ENCODE results near the gene RAP2A. TPM values are rescaled to one million over a fixed set of nuclear protein-coding genes. Genes with fewer than 3 reads are reported as not detected.

RAP2A gene
- 23.4 and 42.9 TPM in 2 replicates for total RNA-seq (2014; rRNA removed; shearing (Covaris generic))

DNA sequence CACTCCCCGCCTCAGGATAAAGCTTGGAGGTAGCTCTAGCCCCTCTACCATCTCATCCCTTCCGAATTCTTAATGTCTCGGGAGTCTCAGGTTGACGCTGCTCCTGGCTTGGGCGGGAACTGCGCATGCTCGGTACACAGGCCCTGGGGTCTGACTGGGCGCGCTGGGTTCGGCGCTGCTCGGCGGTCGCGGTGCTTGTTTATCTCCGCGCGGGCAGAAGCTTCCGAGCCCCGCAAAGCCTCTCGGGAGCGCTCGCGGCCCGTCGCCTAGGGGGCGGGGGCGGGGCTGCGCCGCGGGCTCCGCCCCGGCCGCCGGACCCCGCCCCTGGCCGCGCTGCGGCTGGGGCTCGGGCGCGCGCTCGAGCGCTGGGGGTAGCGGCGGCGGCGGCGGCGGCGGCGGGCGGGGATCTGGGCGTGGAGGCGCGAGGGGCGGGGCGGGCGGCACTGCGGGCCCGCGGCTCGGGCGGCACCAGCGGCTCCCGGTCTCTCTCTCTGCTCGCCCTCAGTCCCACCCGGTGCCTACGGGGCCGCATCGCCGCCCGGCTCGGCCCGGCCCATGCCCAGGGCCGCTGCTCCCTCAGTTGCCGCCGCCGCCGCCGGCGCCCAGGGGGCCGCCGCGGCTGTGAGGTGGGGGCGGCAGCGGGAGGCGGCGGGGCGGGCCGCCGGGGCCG lies at the start of gene RAP2A:
Gene RAP2A (plus strand): TSS at position 443 of the 670 bp plus-strand sequence. CDS start 302 bp downstream, outside the sequence.
- Histone ChIP-seq H3K36me3 (peaks cover 25% of the 10 kb centered on the region), H3K4me3 (peak within 1 kb of the TSS; percentile 77), H3K27ac (peak within 1 kb of the TSS; percentile 100), H3K9me3 (replicated peaks) (no peaks in the 10 kb centered on the region), H3K27me3 (replicated peaks) (no peaks in the 10 kb centered on the region), H3K4me1 (replicated peaks) (peaks cover 17% of the 10 kb centered on the region)
- peak in 1 of 2 experiments; percentile 96 for DNase-seq (ENCODE audit: low read depth in 1 of 2, low spot score in 2 of 2)

- Histone ChIP-seq H3K4me3 (no peak overlapping the region), H3K27ac (peak overlapping the region; percentile 59), H3K9me3 (replicated peaks) (no peaks in the 10 kb centered on the region), H3K4me1 (replicated peaks) (peaks cover 54% of the 10 kb centered on the region), H3K36me3 (peaks cover 15% of the 10 kb centered on the region; the same call in 1 of the 2 replicates), H3K27me3 (replicated peaks) (no peaks in the 10 kb centered on the region)
- DNase-seq (ENCODE audit: low read depth in 1 of 2, low spot score in 2 of 2) = no peak
Observed at GRCh38 chr13:97384371-97384770, 49.6 kb upstream of the RAP2A start.

GRCh38 chr13:97385146-97385545 lies 48.8 kb upstream of the RAP2A start:
- Histone ChIP-seq H3K36me3 (peaks cover 15% of the 10 kb centered on the region; the same call in 1 of the 2 replicates), H3K4me3 (no peak overlapping the region), H3K27ac (peak overlapping the region; percentile 77), H3K4me1 (replicated peaks) (peaks cover 54% of the 10 kb centered on the region), H3K9me3 (replicated peaks) (no peaks in the 10 kb centered on the region), H3K27me3 (replicated peaks) (no peaks in the 10 kb centered on the region)
- peak; percentile 49 to 58 for DNase-seq (ENCODE audit: low read depth in 1 of 2, low spot score in 2 of 2)

GRCh38 chr13:97385854-97386253 lies 48.1 kb upstream of the RAP2A start:
- H3K27ac ChIP-seq = peak overlapping the region; percentile 77
- H3K4me1 ChIP-seq (replicated peaks) = peaks cover 61% of the 10 kb centered on the region
- peaks cover 14% of the 10 kb centered on the region; the same call in 1 of the 2 replicates for H3K36me3 ChIP-seq
- no peaks in the 10 kb centered on the region for H3K27me3 ChIP-seq (replicated peaks)
- no peak for DNase-seq (ENCODE audit: low read depth in 1 of 2, low spot score in 2 of 2)
- no peak overlapping the region for H3K4me3 ChIP-seq
- H3K9me3 ChIP-seq (replicated peaks) = no peaks in the 10 kb centered on the region

DNA sequence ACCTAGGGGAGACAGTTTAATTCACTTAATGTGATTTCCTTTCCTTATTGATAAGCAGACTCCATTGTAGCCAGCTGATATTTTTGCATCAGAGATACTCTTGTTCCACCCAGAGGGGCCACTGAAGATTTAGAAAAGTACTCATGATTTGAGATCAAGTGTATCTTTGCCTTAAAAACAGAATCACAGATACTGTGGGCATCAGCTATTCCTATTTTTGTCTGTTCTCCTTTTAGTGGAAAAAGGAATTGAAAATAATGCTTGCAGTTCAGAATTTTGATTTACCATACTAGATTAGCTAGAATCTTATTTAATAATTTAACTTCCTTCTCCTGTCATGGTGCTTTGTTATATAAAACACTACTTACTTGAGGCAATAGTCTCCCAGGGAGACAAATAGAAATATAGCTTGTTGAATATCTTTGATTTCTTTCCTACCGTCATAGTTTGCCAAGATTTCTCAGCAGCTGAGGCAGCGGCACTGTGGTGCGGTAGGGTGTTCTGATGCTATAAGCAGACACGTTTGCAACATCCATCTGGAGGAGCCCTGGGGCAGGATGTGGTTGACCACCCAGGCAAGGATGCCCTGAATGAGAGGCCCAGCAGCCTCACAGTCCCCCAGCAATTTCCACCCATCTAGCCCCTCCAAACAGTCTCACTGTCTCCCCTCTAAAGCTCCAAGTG lies 47.0 kb upstream of the RAP2A start:
- H3K36me3 ChIP-seq = peaks cover 15% of the 10 kb centered on the region; the same call in 1 of the 2 replicates

DNA sequence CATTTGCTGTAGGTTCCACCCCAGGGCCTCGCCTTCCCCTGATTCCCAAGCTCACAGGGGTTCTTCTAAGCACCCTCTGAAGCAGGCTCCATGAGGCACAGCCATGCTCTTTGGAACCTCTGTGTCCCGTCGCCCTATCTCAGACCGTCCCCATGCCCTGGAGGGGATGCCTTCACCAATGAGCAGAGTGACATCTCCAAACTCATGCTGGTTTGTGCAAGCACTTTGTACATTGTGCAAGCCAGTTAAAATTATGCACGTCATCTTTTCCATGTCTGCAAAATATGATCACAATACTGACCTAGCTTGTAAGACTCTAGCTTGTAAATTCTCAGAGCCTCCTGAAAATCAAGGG lies 46.5 kb upstream of the RAP2A start:
- Histone ChIP-seq H3K4me1 (replicated peaks) (peaks cover 76% of the 10 kb centered on the region), H3K9me3 (replicated peaks) (no peaks in the 10 kb centered on the region), H3K27me3 (replicated peaks) (no peaks in the 10 kb centered on the region), H3K27ac (peak overlapping the region; percentile 77), H3K4me3 (no peak overlapping the region), H3K36me3 (peaks cover 12% of the 10 kb centered on the region; the same call in 1 of the 2 replicates)
- DNase-seq (ENCODE audit: low read depth in 1 of 2, low spot score in 2 of 2) = no peak

More for the DNA sequence above, 47.0 kb upstream of the RAP2A start:
- Histone ChIP-seq H3K4me1 (replicated peaks) (peaks cover 72% of the 10 kb centered on the region), H3K27me3 (replicated peaks) (no peaks in the 10 kb centered on the region), H3K4me3 (no peak overlapping the region), H3K9me3 (replicated peaks) (no peaks in the 10 kb centered on the region), H3K27ac (peak overlapping the region; percentile 77)
- peak; percentile 65 to 81 for DNase-seq (ENCODE audit: low read depth in 1 of 2, low spot score in 2 of 2)

GRCh38 chr13:97387890-97388289 lies 46.1 kb upstream of the RAP2A start:
- peak overlapping the region; percentile 77 for H3K27ac ChIP-seq
- peaks cover 12% of the 10 kb centered on the region; the same call in 1 of the 2 replicates for H3K36me3 ChIP-seq
- no peak for DNase-seq (ENCODE audit: low read depth in 1 of 2, low spot score in 2 of 2)
- H3K9me3 ChIP-seq (replicated peaks) = no peaks in the 10 kb centered on the region
- H3K27me3 ChIP-seq (replicated peaks) = no peaks in the 10 kb centered on the region
- no peak overlapping the region for H3K4me3 ChIP-seq
- peaks cover 76% of the 10 kb centered on the region for H3K4me1 ChIP-seq (replicated peaks)

DNA sequence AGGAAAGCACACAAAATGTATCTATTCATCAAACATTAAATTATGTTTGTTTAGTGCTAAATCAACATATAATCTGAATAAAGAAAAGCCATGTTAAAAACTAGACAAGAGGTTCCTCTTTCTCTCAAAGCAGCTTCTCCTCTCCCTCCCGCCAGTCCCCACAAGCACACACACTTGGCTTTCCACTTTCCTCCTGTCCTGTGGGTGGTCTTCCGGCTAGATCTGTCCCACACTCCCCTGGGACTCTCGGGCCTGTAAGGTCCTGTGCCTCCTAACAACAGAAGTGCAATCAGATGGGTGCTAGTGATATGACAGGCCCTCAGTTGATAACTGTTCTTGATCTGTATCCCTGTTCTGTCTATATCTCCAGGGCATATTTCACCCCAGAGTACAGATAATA lies 45.6 kb upstream of the RAP2A start:
- DNase-seq (ENCODE audit: low read depth in 1 of 2, low spot score in 2 of 2) = peak; percentile 62 to 70
- H3K4me1 ChIP-seq (replicated peaks) = peaks cover 76% of the 10 kb centered on the region

GRCh38 chr13:97390941-97391600 lies 42.9 kb upstream of the RAP2A start:
- Histone ChIP-seq H3K9me3 (replicated peaks) (no peaks in the 10 kb centered on the region), H3K4me3 (no peak overlapping the region), H3K4me1 (replicated peaks) (peaks cover 54% of the 10 kb centered on the region), H3K27me3 (replicated peaks) (no peaks in the 10 kb centered on the region), H3K36me3 (peaks cover 9% of the 10 kb centered on the region; the same call in 1 of the 2 replicates), H3K27ac (0 out of 2 replicates have a peak overlapping the region, but pooled peaks have one; percentile 0)
- DNase-seq (ENCODE audit: low read depth in 1 of 2, low spot score in 2 of 2) = peak in 1 of 2 experiments; percentile 42

More for the DNA sequence above, 45.6 kb upstream of the RAP2A start:
- no peaks in the 10 kb centered on the region for H3K27me3 ChIP-seq (replicated peaks)
- no peaks in the 10 kb centered on the region for H3K9me3 ChIP-seq (replicated peaks)
- H3K36me3 ChIP-seq = peaks cover 12% of the 10 kb centered on the region; the same call in 1 of the 2 replicates
- no peak overlapping the region for H3K4me3 ChIP-seq
- H3K27ac ChIP-seq = peak overlapping the region; percentile 77

GRCh38 chr13:97392020-97392419 lies 41.9 kb upstream of the RAP2A start:
- Histone ChIP-seq H3K9me3 (replicated peaks) (no peaks in the 10 kb centered on the region), H3K4me1 (replicated peaks) (peaks cover 44% of the 10 kb centered on the region), H3K4me3 (no peak overlapping the region), H3K27me3 (replicated peaks) (no peaks in the 10 kb centered on the region), H3K36me3 (peaks cover 7% of the 10 kb centered on the region; the same call in 1 of the 2 replicates), H3K27ac (0 out of 2 replicates have a peak overlapping the region, but pooled peaks have one; percentile 0)
- no peak for DNase-seq (ENCODE audit: low read depth in 1 of 2, low spot score in 2 of 2)

DNA sequence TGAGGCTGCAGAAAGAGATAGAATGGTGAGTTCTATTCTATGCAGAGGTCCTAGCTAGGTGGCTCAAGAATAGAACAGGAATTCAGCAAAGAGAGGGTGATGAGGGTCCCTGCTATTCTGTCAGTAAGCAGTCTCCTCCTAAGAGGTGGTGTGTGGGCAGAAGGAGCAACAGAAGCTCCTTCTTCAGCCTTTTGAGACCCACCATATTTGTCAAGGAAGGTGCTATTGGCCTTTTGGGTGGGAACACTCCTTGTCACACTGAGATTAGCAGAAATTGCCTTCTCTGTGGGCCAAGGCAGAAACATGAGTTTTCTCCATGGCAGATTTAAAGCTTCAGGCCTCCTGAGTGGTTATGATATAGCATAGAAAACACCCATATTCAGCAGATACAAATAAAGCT lies 39.4 kb upstream of the RAP2A start:
- no peaks in the 10 kb centered on the region for H3K27me3 ChIP-seq (replicated peaks)
- no peak for DNase-seq (ENCODE audit: low read depth in 1 of 2, low spot score in 2 of 2)
- peaks cover 22% of the 10 kb centered on the region for H3K4me1 ChIP-seq (replicated peaks)
- H3K4me3 ChIP-seq = no peak overlapping the region
- no peak overlapping the region for H3K27ac ChIP-seq
- 0 out of 2 replicates have a peak, but pooled peaks cover 7% of the 10 kb centered on the region for H3K36me3 ChIP-seq
- H3K9me3 ChIP-seq (replicated peaks) = no peaks in the 10 kb centered on the region

GRCh38 chr13:97395447-97396136 lies 38.4 kb upstream of the RAP2A start:
- Histone ChIP-seq H3K4me3 (no peak overlapping the region), H3K27ac (no peak overlapping the region), H3K9me3 (replicated peaks) (no peaks in the 10 kb centered on the region), H3K27me3 (replicated peaks) (no peaks in the 10 kb centered on the region), H3K36me3 (0 out of 2 replicates have a peak, but pooled peaks cover 7% of the 10 kb centered on the region), H3K4me1 (replicated peaks) (peaks cover 17% of the 10 kb centered on the region)
- no peak for DNase-seq (ENCODE audit: low read depth in 1 of 2, low spot score in 2 of 2)

DNA sequence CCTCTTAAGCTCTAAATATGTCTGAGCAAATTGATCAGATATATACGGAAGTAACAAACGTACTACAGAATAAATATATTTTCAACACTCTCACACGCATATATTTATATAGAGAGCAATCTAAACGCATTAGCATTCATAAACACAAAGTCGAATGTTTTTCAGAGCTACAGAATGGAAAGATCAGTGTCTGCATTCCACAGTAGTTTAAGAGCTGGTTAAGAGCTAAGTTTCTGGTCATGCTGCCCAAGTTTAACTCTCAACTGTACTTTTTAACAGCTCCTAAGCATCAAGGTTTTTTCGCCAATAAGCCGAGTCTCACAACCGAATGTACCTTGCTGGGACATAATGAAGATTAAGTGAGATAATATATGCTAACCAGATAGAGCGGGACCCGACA lies 36.7 kb upstream of the RAP2A start:
- Histone ChIP-seq H3K9me3 (replicated peaks) (no peaks in the 10 kb centered on the region), H3K27ac (no peak overlapping the region), H3K4me3 (no peak overlapping the region), H3K4me1 (replicated peaks) (peaks cover under 1% of the 10 kb centered on the region), H3K36me3 (0 out of 2 replicates have a peak, but pooled peaks cover 3% of the 10 kb centered on the region), H3K27me3 (replicated peaks) (no peaks in the 10 kb centered on the region)
- DNase-seq (ENCODE audit: low read depth in 1 of 2, low spot score in 2 of 2) = no peak

All from SJSA1 (cell line).